Measurements from ENCODE around the gene CCDC33. TPM values are rescaled to one million over a fixed set of nuclear protein-coding genes. Genes with fewer than 3 reads are reported as not detected.

CCDC33 gene
- total and polyA plus RNA-seq, 2 donors (not counting 3 experiments of a cell fraction or from before 2014, with no cell fraction given), result not detected

GRCh38 chr15:74336061-74337005, 100.2 kb downstream of the CCDC33 start:
- CTCF ChIA-PET, result interaction anchor here (1.2 kb wide), 1 partner anchor 16 kb away, joined by 5 read pairs; no protein-coding TSS in a partner anchor

More at GRCh38 chr15:74336061-74337005, 100.2 kb downstream of the CCDC33 start:
- Histone ChIP-seq H4K20me1 (replicated peaks; ENCODE audit: control insufficient read depth, extremely low read depth, insufficient read depth, low read length) (no peaks in the 10 kb centered on the region), H3K9me3 (replicated peaks; ENCODE audit: control insufficient read depth, insufficient read depth, low read length) (no peaks in the 10 kb centered on the region), H3K36me3 (ENCODE audit: control insufficient read depth in 2 of 2, extremely low read depth in 1 of 2, insufficient read depth in 2 of 2, low read length in 2 of 2) (no peaks in the 10 kb centered on the region), H2AFZ (ENCODE audit: low read depth, low read length) (no peak overlapping the region), H3K4me2 (ENCODE audit: insufficient read depth, low read length) (no peak overlapping the region), H3K9me1 (replicated peaks; ENCODE audit: control insufficient read depth, extremely low read depth, insufficient read depth, low read length) (no peaks in the 10 kb centered on the region), H3K4me3 (replicated peaks in 1 of 3; ENCODE audit: insufficient read depth in 1 of 3, low read depth in 1 of 3, low read length in 3 of 3) (no peak overlapping the region), H3K27me3 (ENCODE audit: control insufficient read depth in 2 of 2, insufficient read depth in 2 of 2, low read length in 2 of 2) (no peaks in the 10 kb centered on the region), H3K27ac (ENCODE audit: insufficient read depth, low read depth, low read length) (no peak overlapping the region), H3K4me1 (ENCODE audit: control insufficient read depth, extremely low read depth, insufficient read depth, low read length) (no peaks in the 10 kb centered on the region), H3K9ac (replicated peaks; ENCODE audit: extremely low read depth, insufficient read depth, low read length) (no peak overlapping the region), H3K79me2 (ENCODE audit: control insufficient read depth, insufficient read depth, low read length) (no peaks in the 10 kb centered on the region)
- FAIRE-seq (no peak), DNase-seq (ENCODE audit: low read depth, low spot score) (no peak)
- POLR2A ChIA-PET, result no interaction called here
- no peak for TF ChIP-seq POLR2AphosphoS5 (IDR thresholded peaks at IDR 0.05; ENCODE audit: insufficient read depth, low read depth, low read length)
- TF ChIP-seq GATA2 (IDR thresholded peaks at IDR 0.05; ENCODE audit: insufficient read depth, insufficient read length, low read depth, low read length), result no peak
- TF ChIP-seq CTCF (IDR thresholded peaks at IDR 0.05; ENCODE audit: extremely low read depth in 1 of 2, insufficient read depth in 1 of 2, low read depth in 1 of 2, low read length in 2 of 2), result no peak
- TF ChIP-seq JUN (IDR thresholded peaks at IDR 0.05; ENCODE audit: borderline replicate concordance, insufficient read depth, insufficient read length, low read depth), result no peak
- intact Hi-C loops (cut with micrococcal nuclease), result no loop called here
- BruUV-seq (replicated peaks), result no TSS peak
- dilution Hi-C loops (cut with MboI; ENCODE audit: extremely low pct_ligation_motif_present, low sequenced_read_pairs), result no loop called here

Data from endothelial cell of umbilical vein (primary cell).